Skeletal muscle tissue (tissue), 4 donors: ENCODE results near the gene STMN3. TPM values are rescaled to one million over a fixed set of nuclear protein-coding genes. Genes with fewer than 3 reads are reported as not detected.
"Not testable (repeated sequence)": the region's sequence is repeated elsewhere in the genome, so short reads cannot be mapped to it uniquely, and the experiment has no call there.

Source experiments
- H3K27ac ChIP-seq: one replicate; pipeline ENCODE4 v1.7.0; 2013; ENCODE audit warnings: mild to moderate bottlenecking, low read depth, low read length, inconsistent platforms
- H3K27me3 ChIP-seq, 3 donors: one replicate each; pipeline ENCODE4 v1.7.0; 2013; ENCODE audit warnings: low read length in 3 of 3; ENCODE audit not compliant: control insufficient read depth in 3 of 3, insufficient read depth in 3 of 3
- H3K36me3 ChIP-seq, 3 donors: one replicate each; pipeline ENCODE4 v1.7.0; 2013; ENCODE audit warnings: low read length in 3 of 3; ENCODE audit not compliant: control insufficient read depth in 3 of 3, insufficient read depth in 3 of 3
- H3K4me1 ChIP-seq, 3 donors: one replicate each; pipeline ENCODE4 v1.7.0; 2013; ENCODE audit warnings: low read length in 3 of 3, mild to moderate bottlenecking in 3 of 3; ENCODE audit not compliant: control insufficient read depth in 3 of 3, insufficient read depth in 3 of 3
- H3K4me3 ChIP-seq, 3 donors: one replicate each; pipeline ENCODE4 v1.7.0; 2013; ENCODE audit warnings: low read length in 3 of 3
- H3K9ac ChIP-seq, 3 donors: one replicate each; pipeline ENCODE4 v1.7.0; 2013; ENCODE audit warnings: low read length in 3 of 3, mild to moderate bottlenecking in 3 of 3, moderate library complexity in 2 of 3, low read depth in 1 of 3
- H3K9me3 ChIP-seq, 3 donors: one replicate each; pipeline ENCODE4 v1.7.0; 2013; ENCODE audit warnings: low read length in 3 of 3; ENCODE audit not compliant: control insufficient read depth in 3 of 3
- total RNA-seq: library from RNA; depleted of rRNA; stranded (reverse); fragments of >200 nt; gene quantifications from one replicate; pipeline ENCODE4 v1.2.3, GENCODE V29; 2014
- donor health status: Osteomylitis.

Gene STMN3
- total RNA-seq, 1 donor from 2014 or later, result 10.4 TPM

GRCh38 chr20:63657260-63657936 is 4.2 kb upstream of the STMN3 start:
- Histone ChIP-seq H3K36me3 (peaks cover 8 to 23% (median 15%) of the 10 kb centered on the region in 3 donors), H3K9me3 (no peaks in the 10 kb centered on the region), H3K27me3 (peaks cover 0 to 7% (median 4%) of the 10 kb centered on the region in 3 donors), H3K4me3 (peak overlapping the region; percentile 95 to 97 (median 97)), H3K27ac (peak overlapping the region; percentile 89), H3K4me1 (peaks cover 24 to 34% (median 28%) of the 10 kb centered on the region in 3 donors), H3K9ac (peak overlapping the region; percentile 95 to 96 (median 96))

DNA sequence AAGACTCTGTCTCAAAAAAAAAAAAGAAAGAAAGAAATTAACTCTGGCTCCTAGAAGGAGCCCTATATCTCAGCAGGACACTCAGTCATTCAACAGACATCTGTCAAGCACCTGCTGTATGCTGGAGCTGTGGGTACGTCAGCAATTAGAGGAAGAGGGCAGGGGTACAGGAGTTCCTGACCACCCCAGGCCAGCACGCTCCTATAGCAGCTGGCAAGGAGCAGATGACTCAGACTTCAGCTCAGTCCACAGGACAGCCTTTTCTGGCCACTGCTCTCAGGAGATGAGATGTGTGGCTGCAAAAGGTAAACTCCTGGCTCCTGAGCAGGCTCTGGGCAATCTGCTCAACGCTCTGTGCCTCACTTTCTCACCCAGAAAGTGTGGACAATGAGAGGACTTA is 3.2 kb upstream of the STMN3 start:
- peaks cover 3 to 14% (median 6%) of the 10 kb centered on the region in 3 donors for H3K36me3 ChIP-seq
- H3K4me1 ChIP-seq, result peaks cover 31 to 44% (median 32%) of the 10 kb centered on the region in 3 donors
- H3K9me3 ChIP-seq, result no peaks in the 10 kb centered on the region
- H3K9ac ChIP-seq, result peak overlapping the region in 1 of 3 donors; percentile 33
- H3K27me3 ChIP-seq, result peaks cover 7 to 16% (median 14%) of the 10 kb centered on the region in 3 donors
- no peak overlapping the region for H3K4me3 ChIP-seq
- no peak overlapping the region for H3K27ac ChIP-seq

DNA sequence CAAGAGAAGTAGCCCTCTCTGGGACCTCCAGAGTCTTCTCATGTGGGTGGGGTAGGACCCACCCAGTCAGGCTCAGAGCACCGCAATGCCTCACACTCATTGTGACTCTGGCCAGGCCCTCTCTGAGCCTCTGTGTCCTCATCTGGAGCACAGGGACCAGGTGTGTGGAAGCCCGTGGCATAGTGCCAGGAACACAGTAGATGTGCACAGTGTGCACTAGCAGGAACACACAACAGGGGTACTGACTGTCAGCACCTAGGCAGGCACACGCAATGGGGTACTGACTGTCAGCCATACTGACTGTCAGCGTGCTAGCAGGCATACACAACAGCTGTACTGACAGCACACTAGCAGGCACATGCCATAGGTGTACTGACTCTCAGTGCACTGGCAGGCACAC is 2.0 kb upstream of the STMN3 start:
- Histone ChIP-seq H3K36me3 (peaks cover 0 to 5% (median 0%) of the 10 kb centered on the region in 3 donors), H3K9me3 (no peaks in the 10 kb centered on the region), H3K4me3 (no peak overlapping the region), H3K4me1 (peaks cover 32 to 46% (median 34%) of the 10 kb centered on the region in 3 donors), H3K9ac (no peak overlapping the region), H3K27me3 (peaks cover 13 to 23% (median 16%) of the 10 kb centered on the region in 3 donors), H3K27ac (no peak overlapping the region)

- Histone ChIP-seq H3K4me3 (no peak overlapping the region), H3K27me3 (peaks cover 13 to 23% (median 16%) of the 10 kb centered on the region in 3 donors), H3K27ac (peak overlapping the region; percentile 44), H3K4me1 (peaks cover 25 to 42% (median 29%) of the 10 kb centered on the region in 3 donors), H3K9ac (peak overlapping the region in 1 of 3 donors; percentile 50), H3K36me3 (no peaks in the 10 kb centered on the region), H3K9me3 (no peaks in the 10 kb centered on the region)
Observed at GRCh38 chr20:63653974-63654668, 897 bp upstream of the STMN3 start.

DNA sequence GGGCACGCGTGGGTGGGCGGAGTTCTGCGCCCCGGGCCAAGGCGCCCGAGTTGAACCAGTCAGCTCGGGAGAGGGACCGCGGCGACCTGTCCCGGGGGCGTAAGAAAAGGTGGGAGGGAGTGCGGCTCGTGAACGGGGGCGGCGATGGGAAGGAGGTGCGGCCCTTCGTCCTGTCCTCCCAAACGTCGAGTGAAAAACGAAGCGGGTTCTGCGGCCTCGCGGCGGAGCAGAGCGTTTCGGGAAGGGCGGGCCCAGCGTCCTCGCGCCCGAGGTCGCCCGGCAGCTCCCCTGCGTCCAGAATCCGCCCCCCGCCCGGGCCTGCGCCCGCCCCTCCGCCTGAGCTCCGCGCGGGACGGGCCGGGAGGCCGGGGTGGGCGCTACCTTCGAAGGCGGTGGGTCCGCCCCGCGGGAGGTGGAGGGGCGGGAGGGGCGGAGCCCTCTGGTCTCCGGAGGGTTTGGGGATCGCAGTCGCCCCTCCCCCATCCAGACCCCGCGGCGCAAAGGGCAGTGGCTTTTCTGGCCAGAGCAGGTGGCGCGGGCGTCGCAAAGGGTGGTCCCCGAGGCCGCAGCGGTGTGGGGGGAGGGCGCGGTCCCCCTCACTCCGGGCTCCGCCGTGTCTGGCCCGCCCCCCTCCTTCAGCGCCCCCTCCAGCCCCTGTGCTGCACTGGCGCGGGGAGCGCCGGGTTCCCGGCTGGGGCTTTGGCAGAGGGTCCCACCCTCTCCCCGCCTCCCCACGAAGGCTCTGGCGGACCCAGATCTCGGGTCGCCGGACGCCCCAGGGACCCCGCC is 838 bp downstream of the STMN3 start:
- Histone ChIP-seq H3K9me3 (no peaks in the 10 kb centered on the region), H3K27me3 (peaks cover 13 to 26% (median 16%) of the 10 kb centered on the region in 3 donors), H3K9ac (peak overlapping the region in 1 of 3 donors; percentile 40), H3K4me3 (peak overlapping the region in 2 of 3 donors; percentile 41 to 46), H3K4me1 (peaks cover 14 to 26% (median 19%) of the 10 kb centered on the region in 3 donors), H3K36me3 (no peaks in the 10 kb centered on the region), H3K27ac (no peak overlapping the region)

DNA sequence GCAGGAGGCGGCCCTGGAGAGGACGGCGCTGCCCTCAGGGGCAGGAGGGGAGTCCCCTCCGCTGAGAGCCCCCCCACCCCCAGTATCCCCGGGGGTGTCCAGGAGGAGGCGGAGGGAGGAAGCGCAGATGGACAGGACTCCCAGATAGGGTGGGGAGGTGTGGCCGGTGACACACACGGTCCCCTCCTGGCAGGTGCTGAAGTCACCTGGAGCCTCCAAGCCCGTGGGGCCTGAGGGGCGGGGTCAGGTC is 1.4 kb downstream of the STMN3 start:
- Histone ChIP-seq H3K27ac (no peak overlapping the region), H3K27me3 (peaks cover 13 to 26% (median 16%) of the 10 kb centered on the region in 3 donors), H3K9me3 (no peaks in the 10 kb centered on the region), H3K9ac (no peak overlapping the region), H3K4me1 (peaks cover 9 to 20% (median 15%) of the 10 kb centered on the region in 3 donors), H3K4me3 (peak overlapping the region in 1 of 3 donors; percentile 46), H3K36me3 (no peaks in the 10 kb centered on the region)

GRCh38 chr20:63650486-63650885 is 2.7 kb downstream of the STMN3 start:
- H3K36me3 ChIP-seq, H3K9ac ChIP-seq, H3K9me3 ChIP-seq, H3K4me3 ChIP-seq, H3K27ac ChIP-seq: not testable (repeated sequence)
- peaks cover 16 to 30% (median 17%) of the 10 kb centered on the region in 3 donors for H3K27me3 ChIP-seq
- peaks cover 9 to 19% (median 12%) of the 10 kb centered on the region in 3 donors for H3K4me1 ChIP-seq

- H3K27me3 ChIP-seq, result peaks cover 13 to 33% (median 17%) of the 10 kb centered on the region in 3 donors
- H3K27ac ChIP-seq, result no peak overlapping the region
- no peaks in the 10 kb centered on the region for H3K36me3 ChIP-seq
- H3K9ac ChIP-seq, result no peak overlapping the region
- H3K9me3 ChIP-seq, result no peaks in the 10 kb centered on the region
- H3K4me3 ChIP-seq, result no peak overlapping the region
- peaks cover 9 to 18% (median 10%) of the 10 kb centered on the region in 3 donors for H3K4me1 ChIP-seq
Observed at GRCh38 chr20:63648895-63649589, 4.2 kb downstream of the STMN3 start.

- Histone ChIP-seq H3K9me3 (no peaks in the 10 kb centered on the region), H3K4me3 (no peak overlapping the region), H3K27me3 (peaks cover 13 to 33% (median 17%) of the 10 kb centered on the region in 3 donors), H3K4me1 (peaks cover 4 to 13% (median 10%) of the 10 kb centered on the region in 3 donors), H3K9ac (no peak overlapping the region), H3K27ac (no peak overlapping the region), H3K36me3 (no peaks in the 10 kb centered on the region)
Observed at GRCh38 chr20:63648190-63648589, 5.0 kb downstream of the STMN3 start.
